HepG2 (cell line): ENCODE data around the gene BIVM. TPM values are rescaled to one million over a fixed set of nuclear protein-coding genes. Genes with fewer than 3 reads are reported as not detected.
A peak's percentile ranks its signal among the peaks of the same experiment; 100 is the strongest.

Experiments used
- BRD4 ChIP-seq: sonication (generic); formaldehyde crosslinking; IDR thresholded peaks from 2 replicates; pipeline ENCODE4 v1.4.0; 2020; ENCODE audit warnings: missing genetic modification reagents
- DNMT3B ChIP-seq: conservative IDR thresholded peaks from 2 replicates; pipeline ENCODE4 v1.6.1; 2016; ENCODE audit warnings: missing biosample characterization, control low read depth
- ETV5 ChIP-seq: IDR thresholded peaks from 2 replicates; pipeline ENCODE4 v1.6.1; 2018; ENCODE audit warnings: missing biosample characterization, missing genetic modification reagents, inconsistent platforms, borderline replicate concordance
- GABPB1 ChIP-seq: IDR thresholded peaks from 2 replicates; pipeline ENCODE4 v1.6.1; 2016; ENCODE audit warnings: mild to moderate bottlenecking, missing genetic modification reagents, moderate library complexity, missing compliant biosample characterization
- HHEX ChIP-seq: IDR thresholded peaks from 2 replicates; pipeline ENCODE4 v1.6.1; 2016; ENCODE audit warnings: control low read depth
- HNRNPL ChIP-seq: fragments of 200-400 bp; formaldehyde crosslinking; IDR thresholded peaks from 2 replicates; pipeline ENCODE4 v1.6.1; 2017; ENCODE audit warnings: mild to moderate bottlenecking, low read depth, low read length
- KLF11 ChIP-seq: IDR thresholded peaks from 2 replicates; pipeline ENCODE4 v1.6.1; 2016; ENCODE audit warnings: missing compliant biosample characterization
- KMT2A ChIP-seq: sonication (generic); formaldehyde crosslinking; IDR thresholded peaks from 2 replicates; pipeline ENCODE4 v1.4.0; 2020; ENCODE audit warnings: missing genetic modification reagents
- LCORL ChIP-seq, 2 experiments: fragments of 450-650 bp in 1 of 2; sonication (generic) in 1 of 2; formaldehyde crosslinking in 1 of 2; IDR thresholded peaks; 2 replicates each; pipeline versions ENCODE4 v1.5.0 to v1.6.1; 2017 to 2020; ENCODE audit warnings: antibody characterized with exemption in 1 of 2, missing genetic modification reagents in 1 of 2
- MED13 ChIP-seq: sonication (generic); formaldehyde crosslinking; IDR thresholded peaks from 2 replicates; pipeline ENCODE4 v1.5.0; 2020; ENCODE audit warnings: missing genetic modification reagents
- NFKB2 ChIP-seq: sonication (generic); formaldehyde crosslinking; IDR thresholded peaks from 2 replicates; pipeline ENCODE4 v1.4.0; 2020; ENCODE audit warnings: missing genetic modification reagents, borderline replicate concordance
- PHF21A ChIP-seq: sonication (generic); formaldehyde crosslinking; IDR thresholded peaks from 2 replicates; pipeline ENCODE4 v1.5.0; 2020; ENCODE audit warnings: mild to moderate bottlenecking, missing genetic modification reagents
- POLR2AphosphoS5 ChIP-seq: IDR thresholded peaks from 2 replicates; pipeline ENCODE4 v1.6.1; 2012; ENCODE audit warnings: low read depth, low read length
- RAD21 ChIP-seq: fragments of 450-650 bp; formaldehyde crosslinking; IDR thresholded peaks from 2 replicates; pipeline ENCODE4 v1.5.0; 2020; ENCODE audit warnings: mild to moderate bottlenecking
- RARA ChIP-seq: IDR thresholded peaks from 2 replicates; pipeline ENCODE4 v1.6.1; 2016; ENCODE audit warnings: missing genetic modification reagents, missing compliant biosample characterization
- RORA ChIP-seq: sonication (generic); formaldehyde crosslinking; IDR thresholded peaks from 2 replicates; pipeline ENCODE4 v1.5.0; 2020; ENCODE audit warnings: mild to moderate bottlenecking, missing genetic modification reagents, moderate library complexity
- SAP130 ChIP-seq: IDR thresholded peaks from 2 replicates; pipeline ENCODE4 v1.6.1; 2016; ENCODE audit warnings: low read depth
- SIN3A ChIP-seq: IDR thresholded peaks from 2 replicates; pipeline ENCODE4 v1.6.1; 2011; ENCODE audit warnings: low read depth, mild to moderate bottlenecking, control low read depth, low read length, borderline replicate concordance
- SRSF1 ChIP-seq: fragments of 200-400 bp; formaldehyde crosslinking; optimal IDR thresholded peaks from 2 replicates; pipeline ENCODE3; 2017; ENCODE audit warnings: mild to moderate bottlenecking, low read depth, low read length, moderate library complexity
- SRSF4 ChIP-seq: fragments of 200-400 bp; formaldehyde crosslinking; IDR thresholded peaks from one replicate; pipeline ENCODE4 v1.6.1; 2018; ENCODE audit warnings: mild to moderate bottlenecking, low read depth, low read length, moderate library complexity; ENCODE audit not compliant: poor library complexity, severe bottlenecking
- ZBTB20 ChIP-seq: sonication (generic); formaldehyde crosslinking; IDR thresholded peaks from 2 replicates; pipeline ENCODE4 v1.8.1; 2023; ENCODE audit warnings: missing genetic modification reagents, low read depth, mild to moderate bottlenecking, borderline replicate concordance
- ZNF598 ChIP-seq: sonication (generic); formaldehyde crosslinking; IDR thresholded peaks from 2 replicates; pipeline ENCODE4 v1.5.1; 2020; ENCODE audit warnings: mild to moderate bottlenecking, missing genetic modification reagents, borderline replicate concordance
- ZNF644 ChIP-seq: IDR thresholded peaks from 2 replicates; pipeline ENCODE4 v1.6.1; 2016; ENCODE audit warnings: low read depth
- ZSCAN20 ChIP-seq: sonication (generic); formaldehyde crosslinking; IDR thresholded peaks from 2 replicates; pipeline ENCODE4 v1.4.0; 2020; ENCODE audit warnings: missing genetic modification reagents, mild to moderate bottlenecking, borderline replicate concordance
- ZSCAN29 ChIP-seq: sonication (generic); formaldehyde crosslinking; conservative IDR thresholded peaks from 2 replicates; pipeline ENCODE4 v1.4.0; 2020; ENCODE audit warnings: mild to moderate bottlenecking, missing genetic modification reagents
- polyA plus RNA-seq, 8 experiments: library from polyadenylated mRNA; depleted of rRNA in 3 of 8; stranded (reverse) in 7 of 8; unstranded in 1 of 8; fragments of >200 nt; fragmentation: Illumina TruSeq in 4 of 8; extraction: Trizol in 4 of 8; gene quantifications; 2 replicates each; pipeline versions ENCODE4 v1.2.1 to v1.2.3, GENCODE V29; 2011 to 2016; ENCODE audit warnings: low read depth in 4 of 8, missing spikeins in 1 of 8, mixed read lengths in 1 of 8; ENCODE audit not compliant: insufficient read depth in 1 of 8
- total RNA-seq, 5 experiments: library from RNA; depleted of rRNA; stranded (reverse); fragments of >200 nt; fragmentation: Illumina TruSeq; extraction: Trizol; gene quantifications; 2 replicates each; pipeline ENCODE4 v1.2.3, GENCODE V29; 2016; ENCODE audit warnings: low read depth in 1 of 5
- TF ChIP-seq, protein P1 (sequence below): sonication (generic); formaldehyde crosslinking; IDR thresholded peaks from 2 replicates; pipeline ENCODE4 v1.4.0; 2020; ENCODE audit warnings: missing genetic modification reagents
- TF ChIP-seq, protein P2 (sequence below): sonication (generic); formaldehyde crosslinking; conservative IDR thresholded peaks from 2 replicates; pipeline ENCODE4 v1.4.0; 2020; ENCODE audit warnings: mild to moderate bottlenecking, missing genetic modification reagents, moderate library complexity
- TF ChIP-seq, protein P3 (sequence below): IDR thresholded peaks from 2 replicates; pipeline ENCODE4 v1.6.1; 2016; ENCODE audit warnings: mild to moderate bottlenecking, missing biosample characterization, missing genetic modification reagents
- TF ChIP-seq, protein P4 (sequence below): IDR thresholded peaks from 2 replicates; pipeline ENCODE4 v1.6.1; 2012; ENCODE audit warnings: inconsistent platforms

Gene BIVM
- total and polyA plus RNA-seq, 2 of the 13 experiments (the other 11 are each of a cell fraction or from before 2014, with no cell fraction given): 10.4 to 15.8 TPM

- TF ChIP-seq, protein P1, sequence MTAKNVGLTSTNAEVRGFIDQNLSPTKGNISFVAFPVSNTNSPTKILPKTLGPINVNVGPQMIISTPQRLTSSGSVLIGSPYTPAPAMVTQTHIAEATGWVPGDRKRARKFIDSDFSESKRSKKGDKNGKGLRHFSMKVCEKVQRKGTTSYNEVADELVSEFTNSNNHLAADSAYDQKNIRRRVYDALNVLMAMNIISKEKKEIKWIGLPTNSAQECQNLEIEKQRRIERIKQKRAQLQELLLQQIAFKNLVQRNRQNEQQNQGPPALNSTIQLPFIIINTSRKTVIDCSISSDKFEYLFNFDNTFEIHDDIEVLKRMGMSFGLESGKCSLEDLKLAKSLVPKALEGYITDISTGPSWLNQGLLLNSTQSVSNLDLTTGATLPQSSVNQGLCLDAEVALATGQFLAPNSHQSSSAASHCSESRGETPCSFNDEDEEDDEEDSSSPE: 0 out of 2 replicates have a peak, but pooled peaks have one; percentile 35
- TF ChIP-seq POLR2AphosphoS5 (peak; percentile 64), LCORL (IDR thresholded peaks at IDR 0.05) (no peak), LCORL (CRISPR knock-in tag; IDR thresholded peaks at IDR 0.05) (no peak), SIN3A (0 out of 2 replicates have a peak, but pooled peaks have one; percentile 54), KLF11 (CRISPR knock-in tag) (no peak), MED13 (CRISPR knock-in tag) (no peak), ZNF598 (CRISPR knock-in tag) (no peak), HHEX (CRISPR knock-in tag) (no peak), ETV5 (CRISPR knock-in tag) (peak; percentile 96), NFKB2 (no peak), PHF21A (CRISPR knock-in tag) (peak; percentile 78), RAD21 (CRISPR knock-in tag) (0 out of 2 replicates have a peak, but pooled peaks have one; percentile 20), DNMT3B (no peak), RORA (peak; percentile 32; the same call in 1 of the 2 replicates), RARA (CRISPR knock-in tag) (0 out of 2 replicates have a peak, but pooled peaks have one; percentile 40), ZBTB20 (CRISPR knock-in tag) (no peak), GABPB1 (CRISPR knock-in tag) (peak; percentile 68), SAP130 (CRISPR knock-in tag) (peak; percentile 77), SRSF1 (no peak), KMT2A (CRISPR knock-in tag) (peak; percentile 69), BRD4 (CRISPR knock-in tag) (no peak), ZSCAN29 (CRISPR knock-in tag) (no peak), ZSCAN20 (no peak), HNRNPL (no peak), ZNF644 (CRISPR knock-in tag) (peak; percentile 69; the same call in 1 of the 2 replicates), SRSF4 (no peak)
- TF ChIP-seq, protein P2, sequence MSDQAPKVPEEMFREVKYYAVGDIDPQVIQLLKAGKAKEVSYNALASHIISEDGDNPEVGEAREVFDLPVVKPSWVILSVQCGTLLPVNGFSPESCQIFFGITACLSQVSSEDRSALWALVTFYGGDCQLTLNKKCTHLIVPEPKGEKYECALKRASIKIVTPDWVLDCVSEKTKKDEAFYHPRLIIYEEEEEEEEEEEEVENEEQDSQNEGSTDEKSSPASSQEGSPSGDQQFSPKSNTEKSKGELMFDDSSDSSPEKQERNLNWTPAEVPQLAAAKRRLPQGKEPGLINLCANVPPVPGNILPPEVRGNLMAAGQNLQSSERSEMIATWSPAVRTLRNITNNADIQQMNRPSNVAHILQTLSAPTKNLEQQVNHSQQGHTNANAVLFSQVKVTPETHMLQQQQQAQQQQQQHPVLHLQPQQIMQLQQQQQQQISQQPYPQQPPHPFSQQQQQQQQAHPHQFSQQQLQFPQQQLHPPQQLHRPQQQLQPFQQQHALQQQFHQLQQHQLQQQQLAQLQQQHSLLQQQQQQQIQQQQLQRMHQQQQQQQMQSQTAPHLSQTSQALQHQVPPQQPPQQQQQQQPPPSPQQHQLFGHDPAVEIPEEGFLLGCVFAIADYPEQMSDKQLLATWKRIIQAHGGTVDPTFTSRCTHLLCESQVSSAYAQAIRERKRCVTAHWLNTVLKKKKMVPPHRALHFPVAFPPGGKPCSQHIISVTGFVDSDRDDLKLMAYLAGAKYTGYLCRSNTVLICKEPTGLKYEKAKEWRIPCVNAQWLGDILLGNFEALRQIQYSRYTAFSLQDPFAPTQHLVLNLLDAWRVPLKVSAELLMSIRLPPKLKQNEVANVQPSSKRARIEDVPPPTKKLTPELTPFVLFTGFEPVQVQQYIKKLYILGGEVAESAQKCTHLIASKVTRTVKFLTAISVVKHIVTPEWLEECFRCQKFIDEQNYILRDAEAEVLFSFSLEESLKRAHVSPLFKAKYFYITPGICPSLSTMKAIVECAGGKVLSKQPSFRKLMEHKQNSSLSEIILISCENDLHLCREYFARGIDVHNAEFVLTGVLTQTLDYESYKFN: peak; percentile 96
- TF ChIP-seq, protein P3, sequence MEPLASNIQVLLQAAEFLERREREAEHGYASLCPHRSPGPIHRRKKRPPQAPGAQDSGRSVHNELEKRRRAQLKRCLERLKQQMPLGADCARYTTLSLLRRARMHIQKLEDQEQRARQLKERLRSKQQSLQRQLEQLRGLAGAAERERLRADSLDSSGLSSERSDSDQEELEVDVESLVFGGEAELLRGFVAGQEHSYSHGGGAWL: no peak
- TF ChIP-seq, protein P4, sequence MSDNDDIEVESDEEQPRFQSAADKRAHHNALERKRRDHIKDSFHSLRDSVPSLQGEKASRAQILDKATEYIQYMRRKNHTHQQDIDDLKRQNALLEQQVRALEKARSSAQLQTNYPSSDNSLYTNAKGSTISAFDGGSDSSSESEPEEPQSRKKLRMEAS: peak; percentile 52; the same call in 1 of the 2 replicates
Observed at GRCh38 chr13:102830646-102831045, 31.7 kb downstream of the BIVM start (continued).
